Naive thymus-derived CD8-positive, alpha-beta T cell (primary cell): ENCODE results near the gene FXN. TPM values are rescaled to one million over a fixed set of nuclear protein-coding genes. Genes with fewer than 3 reads are reported as not detected.
A peak's percentile ranks its signal among the peaks of the same experiment; 100 is the strongest.

ENCODE experiments used
- ATAC-seq, 2 donors: fragments of 150-1000 bp; cut with Tn5 transposase in 1 of 2; sonication (Bioruptor Pico), chemical (Tn5 transposase) in 1 of 2; 1 replicate in 1 of 2; 2 replicates in 1 of 2; pipeline ENCODE4 v1.10.0; 2021; ENCODE audit warnings: mild to moderate bottlenecking in 2 of 2, moderate library complexity in 2 of 2
- POLR2A ChIA-PET: fragments of 350-600 bp; sonication (Branson Sonifier 250); formaldehyde crosslinking; loops from one replicate; lab custom pipeline; 2021; ENCODE audit warnings: antibody characterized with exemption; lab: Charles Lee
- DNase-seq, 10 donors: peaks; one replicate each; pipeline versions ENCODE4 v3.0.0 to v3.0.0-alpha.2; 2020 to 2022
- H3K27ac Mint-ChIP-seq, 10 donors: one replicate each; pipeline ENCODE4 v1.8.0; 2020 to 2022; ENCODE audit warnings: mild to moderate bottlenecking in 10 of 10, mixed read lengths in 10 of 10, moderate library complexity in 4 of 10, inconsistent platforms in 1 of 10
- H3K27me3 Mint-ChIP-seq, 5 donors: one replicate each; pipeline ENCODE4 v1.8.0; 2021 to 2022; ENCODE audit warnings: mixed read lengths in 5 of 5
- H3K36me3 Mint-ChIP-seq, 3 donors: one replicate each; pipeline ENCODE4 v1.8.0; 2020 to 2022; ENCODE audit warnings: mixed read lengths in 3 of 3, mild to moderate bottlenecking in 2 of 3, inconsistent platforms in 1 of 3
- H3K4me1 Mint-ChIP-seq, 4 donors: one replicate each; pipeline ENCODE4 v1.8.0; 2021 to 2022; ENCODE audit warnings: mixed read lengths in 4 of 4
- H3K4me3 Mint-ChIP-seq, 10 donors: one replicate each; pipeline ENCODE4 v1.8.0; 2020 to 2022; ENCODE audit warnings: mild to moderate bottlenecking in 10 of 10, mixed read lengths in 10 of 10, moderate library complexity in 6 of 10, inconsistent platforms in 1 of 10
- H3K9me3 Mint-ChIP-seq, 9 donors: one replicate each; pipeline ENCODE4 v1.8.0; 2020 to 2022; ENCODE audit warnings: mixed read lengths in 9 of 9, mild to moderate bottlenecking in 3 of 9, inconsistent platforms in 1 of 9, moderate library complexity in 1 of 9
- polyA plus RNA-seq, 3 donors: library from polyadenylated mRNA; unstranded; fragments of 300-500 nt; fragmentation: Illumina TruSeq; gene quantifications; one replicate each; pipeline ENCODE4 v1.2.3, GENCODE V29; 2021
- total RNA-seq, 8 experiments: library from RNA in 2 of 8; stranded (reverse) in 2 of 8; gene quantifications; one replicate each; pipeline ENCODE4 v1.2.3 and lab custom pipeline; 2021 to 2026

The FXN gene
- total and polyA plus RNA-seq, 5 experiments from 2014 or later: 19.3 to 78.9 (median 51.2) TPM

GRCh38 chr9:69120380-69121154 is 85.0 kb downstream of the FXN start:
- no peak overlapping the region for H3K27ac Mint-ChIP-seq
- POLR2A ChIA-PET: no interaction called here
- H3K4me3 Mint-ChIP-seq: peak overlapping the region; percentile 61 to 94 (median 74)
- no peak for ATAC-seq
- peaks cover 0 to 2% (median 0%) of the 10 kb centered on the region in 3 donors for H3K36me3 Mint-ChIP-seq
- no peaks in the 10 kb centered on the region for H3K9me3 Mint-ChIP-seq
- DNase-seq: no peak
- peaks cover 0 to 16% (median 12%) of the 10 kb centered on the region in 4 donors for H3K4me1 Mint-ChIP-seq
- H3K27me3 Mint-ChIP-seq: peaks cover 0 to 2% (median 0%) of the 10 kb centered on the region in 5 donors

GRCh38 chr9:69121155-69122081 is 85.9 kb downstream of the FXN start:
- POLR2A ChIA-PET: no interaction called here

DNA sequence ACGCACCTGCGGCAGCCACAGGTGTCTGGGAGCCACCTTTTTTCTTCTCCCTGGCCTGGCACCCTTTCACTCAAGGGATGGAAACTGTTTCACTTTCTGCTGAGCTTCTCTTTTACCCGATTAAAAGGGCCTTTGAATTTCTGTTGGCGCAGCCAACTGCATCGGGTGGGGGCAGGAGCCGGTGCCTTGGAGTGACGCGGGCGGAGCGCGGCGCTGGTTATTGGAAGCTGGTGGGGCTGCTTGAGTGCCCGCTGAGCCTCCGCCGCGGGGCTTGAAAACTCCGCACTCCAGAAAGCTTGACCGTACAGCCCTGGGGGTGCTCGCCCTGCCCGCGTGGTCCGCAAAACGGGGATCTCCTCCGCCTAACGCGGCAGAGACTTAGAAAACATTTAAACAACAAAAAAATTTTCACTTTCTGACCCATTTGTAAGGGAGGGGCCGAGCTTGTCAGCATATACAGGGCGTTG is 86.6 kb downstream of the FXN start:
- POLR2A ChIA-PET: no interaction called here
- Mint-ChIP-seq H3K9me3 (no peaks in the 10 kb centered on the region), H3K4me1 (peaks cover 0 to 16% (median 12%) of the 10 kb centered on the region in 4 donors), H3K4me3 (peak overlapping the region; percentile 90 to 96 (median 94)), H3K27me3 (peaks cover 0 to 2% (median 0%) of the 10 kb centered on the region in 5 donors), H3K36me3 (no peaks in the 10 kb centered on the region), H3K27ac (peak overlapping the region in 9 of 10 donors; percentile 13 to 87 (median 75))
- DNase-seq: peak in 7 of 10 donors; percentile 9 to 56 (median 25)
- ATAC-seq: peak; percentile 74 to 79

More at GRCh38 chr9:69121155-69122081, 85.9 kb downstream of the FXN start:
- peak; percentile 75 to 77 for ATAC-seq
- H3K27ac Mint-ChIP-seq: peak overlapping the region in 8 of 10 donors; percentile 13 to 87 (median 78)
- peak overlapping the region; percentile 90 to 96 (median 94) for H3K4me3 Mint-ChIP-seq
- H3K4me1 Mint-ChIP-seq: peaks cover 0 to 16% (median 12%) of the 10 kb centered on the region in 4 donors
- H3K36me3 Mint-ChIP-seq: peaks cover 0 to 2% (median 0%) of the 10 kb centered on the region in 3 donors
- H3K27me3 Mint-ChIP-seq: peaks cover 0 to 2% (median 0%) of the 10 kb centered on the region in 5 donors
- DNase-seq: peak in 7 of 10 donors; percentile 5 to 41 (median 12)
- no peaks in the 10 kb centered on the region for H3K9me3 Mint-ChIP-seq

- no peak for ATAC-seq
- POLR2A ChIA-PET: no interaction called here
- DNase-seq: no peak
These were observed 87.1 kb downstream of the FXN start for GRCh38 chr9:69122549-69123141.

DNA sequence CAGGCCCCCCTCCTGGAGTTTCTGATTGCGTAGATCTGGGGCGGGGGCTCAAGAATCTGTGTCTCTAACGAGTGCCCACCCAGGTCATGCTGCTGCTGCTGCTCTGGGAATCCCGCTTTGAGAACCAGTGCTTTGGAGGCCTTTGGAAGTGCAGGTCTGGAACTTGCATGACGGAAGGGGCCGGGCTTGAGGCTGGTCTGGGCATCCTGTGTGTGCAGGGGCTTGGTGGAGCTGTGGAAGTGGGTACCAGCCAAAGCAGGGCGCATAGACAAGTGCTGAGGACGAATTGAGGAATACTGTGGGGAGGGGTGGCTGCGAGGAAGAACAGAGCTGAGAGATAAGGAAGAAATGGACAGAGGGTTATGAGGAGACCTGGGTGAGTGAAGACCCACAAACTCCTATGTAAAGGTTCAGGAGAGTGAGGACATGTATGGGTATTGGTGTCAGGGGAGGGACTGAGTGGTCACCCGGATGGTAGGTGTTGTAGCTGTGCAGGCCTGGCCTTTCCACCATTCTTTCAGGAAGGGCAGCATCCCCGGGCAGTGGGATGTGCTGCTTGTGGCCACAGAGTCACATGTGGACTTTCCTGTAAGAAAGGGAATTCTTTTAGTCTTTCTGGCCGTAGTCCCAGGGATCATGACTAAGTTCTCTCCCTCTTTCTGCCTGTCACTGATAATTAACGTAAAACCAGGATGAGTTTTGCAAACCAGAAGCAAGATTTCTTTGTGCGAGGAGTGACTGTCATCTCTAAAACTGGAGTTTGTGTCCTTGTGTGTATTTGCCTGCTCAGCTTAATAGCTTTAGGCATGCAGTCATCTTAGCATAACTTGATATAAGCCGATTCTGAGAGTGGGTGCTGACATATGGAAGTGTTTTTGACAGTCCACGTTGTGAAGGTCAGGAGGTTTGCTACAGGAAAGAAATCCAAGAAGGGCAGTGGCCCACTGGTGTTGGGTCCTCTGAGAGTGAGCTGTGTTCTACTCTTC is 95.2 kb downstream of the FXN start:
- Mint-ChIP-seq H3K27ac (no peak overlapping the region), H3K4me3 (no peak overlapping the region), H3K27me3 (peaks cover 0 to 9% (median 0%) of the 10 kb centered on the region in 5 donors), H3K36me3 (peaks cover 0 to 2% (median 0%) of the 10 kb centered on the region in 3 donors), H3K9me3 (no peaks in the 10 kb centered on the region), H3K4me1 (peaks cover 0 to 3% (median 0%) of the 10 kb centered on the region in 4 donors)
- POLR2A ChIA-PET: no interaction called here
- ATAC-seq (no peak), DNase-seq (no peak)

More at GRCh38 chr9:69122549-69123141, 87.1 kb downstream of the FXN start:
- Mint-ChIP-seq H3K27me3 (peaks cover 0 to 2% (median 0%) of the 10 kb centered on the region in 5 donors), H3K4me1 (peaks cover 0 to 16% (median 12%) of the 10 kb centered on the region in 4 donors), H3K4me3 (peak overlapping the region; percentile 90 to 96 (median 94)), H3K36me3 (no peaks in the 10 kb centered on the region), H3K27ac (peak overlapping the region in 5 of 10 donors; percentile 24 to 80 (median 41)), H3K9me3 (no peaks in the 10 kb centered on the region)

GRCh38 chr9:69131682-69132081 is 96.1 kb downstream of the FXN start:
- ATAC-seq (no peak), DNase-seq (no peak)
- peaks cover 0 to 9% (median 0%) of the 10 kb centered on the region in 5 donors for H3K27me3 Mint-ChIP-seq
- H3K9me3 Mint-ChIP-seq: no peaks in the 10 kb centered on the region
- H3K36me3 Mint-ChIP-seq: peaks cover 0 to 2% (median 0%) of the 10 kb centered on the region in 3 donors
- POLR2A ChIA-PET: no interaction called here
- no peak overlapping the region for H3K4me3 Mint-ChIP-seq
- H3K27ac Mint-ChIP-seq: no peak overlapping the region
- peaks cover 0 to 3% (median 0%) of the 10 kb centered on the region in 4 donors for H3K4me1 Mint-ChIP-seq

GRCh38 chr9:69132361-69132760 is 96.8 kb downstream of the FXN start:
- no peaks in the 10 kb centered on the region for H3K9me3 Mint-ChIP-seq
- POLR2A ChIA-PET: no interaction called here
- peak overlapping the region in 1 of 10 donors; percentile 53 for H3K27ac Mint-ChIP-seq
- peaks cover 0 to 3% (median 0%) of the 10 kb centered on the region in 4 donors for H3K4me1 Mint-ChIP-seq
- H3K4me3 Mint-ChIP-seq: no peak overlapping the region
- peaks cover 0 to 9% (median 0%) of the 10 kb centered on the region in 5 donors for H3K27me3 Mint-ChIP-seq
- ATAC-seq: no peak
- no peak for DNase-seq
- H3K36me3 Mint-ChIP-seq: peaks cover 0 to 2% (median 0%) of the 10 kb centered on the region in 3 donors

DNA sequence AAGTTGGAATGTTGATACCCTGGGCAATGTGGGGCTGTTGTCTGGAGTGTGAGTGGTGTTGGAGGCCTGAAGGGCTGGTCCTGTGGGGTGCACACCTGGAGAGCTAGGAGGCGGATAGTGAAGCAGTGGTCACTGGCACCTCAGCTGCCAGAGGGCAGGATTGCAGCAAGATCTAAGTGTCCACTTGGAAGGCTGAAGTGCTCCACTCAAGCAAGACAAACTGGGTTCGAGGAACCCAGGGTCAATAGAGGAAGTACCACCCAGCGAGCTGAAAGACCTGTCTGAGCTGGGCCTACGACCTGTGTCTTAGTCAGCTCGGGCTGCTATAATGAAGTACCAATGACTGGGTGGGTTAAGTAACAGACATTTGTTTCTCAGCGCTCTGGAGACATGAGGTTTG is 98.9 kb downstream of the FXN start:
- ATAC-seq (no peak), DNase-seq (no peak)
- no peaks in the 10 kb centered on the region for H3K9me3 Mint-ChIP-seq
- POLR2A ChIA-PET: no interaction called here
- H3K27me3 Mint-ChIP-seq: peaks cover 0 to 9% (median 0%) of the 10 kb centered on the region in 5 donors
- peaks cover 0 to 5% (median 3%) of the 10 kb centered on the region in 3 donors for H3K36me3 Mint-ChIP-seq
- no peak overlapping the region for H3K4me3 Mint-ChIP-seq
- no peak overlapping the region for H3K27ac Mint-ChIP-seq
- peaks cover 0 to 3% (median 0%) of the 10 kb centered on the region in 4 donors for H3K4me1 Mint-ChIP-seq

GRCh38 chr9:69136185-69136584 is 100.6 kb downstream of the FXN start:
- DNase-seq (no peak), ATAC-seq (no peak)
- Mint-ChIP-seq H3K4me1 (no peaks in the 10 kb centered on the region), H3K27ac (no peak overlapping the region), H3K4me3 (no peak overlapping the region), H3K27me3 (no peaks in the 10 kb centered on the region), H3K9me3 (no peaks in the 10 kb centered on the region), H3K36me3 (peaks cover 0 to 5% (median 3%) of the 10 kb centered on the region in 3 donors)
- POLR2A ChIA-PET: no interaction called here

- DNase-seq (no peak), ATAC-seq (no peak)
- Mint-ChIP-seq H3K9me3 (no peaks in the 10 kb centered on the region), H3K36me3 (peaks cover 0 to 5% (median 3%) of the 10 kb centered on the region in 3 donors), H3K4me3 (no peak overlapping the region), H3K27ac (peak overlapping the region in 1 of 10 donors; percentile 50), H3K27me3 (no peaks in the 10 kb centered on the region), H3K4me1 (no peaks in the 10 kb centered on the region)
- POLR2A ChIA-PET: no interaction called here
These were observed 101.2 kb downstream of the FXN start for GRCh38 chr9:69136779-69137178.

- no peak for ATAC-seq
- Mint-ChIP-seq H3K4me3 (no peak overlapping the region), H3K36me3 (peaks cover 0 to 5% (median 3%) of the 10 kb centered on the region in 3 donors), H3K4me1 (peaks cover 0 to 3% (median 0%) of the 10 kb centered on the region in 4 donors), H3K9me3 (no peaks in the 10 kb centered on the region), H3K27ac (no peak overlapping the region), H3K27me3 (no peaks in the 10 kb centered on the region)
- POLR2A ChIA-PET: no interaction called here
- DNase-seq: no peak
These were observed 101.8 kb downstream of the FXN start for GRCh38 chr9:69137311-69137710.
